Prostate gland (tissue), 2 donors: ENCODE measurements around the gene SCNN1A. TPM values are rescaled to one million over a fixed set of nuclear protein-coding genes. Genes with fewer than 3 reads are reported as not detected.
A peak's percentile ranks its signal among the peaks of the same experiment; 100 is the strongest.

Source experiments
- DNase-seq: peaks from one replicate; pipeline ENCODE4 v3.0.0-alpha.2; 2019; ENCODE audit warnings: low spot score
- H3K27ac ChIP-seq, 2 donors: fragments of 200-600 bp; sonication (generic); 2 replicates each; pipeline ENCODE4 v1.5.1; 2017 to 2019
- H3K27me3 ChIP-seq: fragments of 200-600 bp; sonication (generic); replicated peaks from 2 replicates; pipeline ENCODE4 v1.5.1; 2019; ENCODE audit not compliant: insufficient read depth
- H3K36me3 ChIP-seq, 2 donors: fragments of 200-600 bp; sonication (generic); 1 replicate in 1 of 2; 2 replicates in 1 of 2; pipeline versions ENCODE4 v1.5.1 to v1.8.1; 2017 to 2019
- H3K4me1 ChIP-seq: fragments of 200-600 bp; sonication (generic); replicated peaks from 2 replicates; pipeline ENCODE4 v1.5.1; 2019
- H3K4me3 ChIP-seq, 2 donors: fragments of 200-600 bp; sonication (generic); 2 replicates each; pipeline ENCODE4 v1.5.1; 2017 to 2019
- H3K9me3 ChIP-seq: fragments of 200-600 bp; sonication (generic); 2 replicates; pipeline ENCODE4 v1.5.1; 2017
- CTCF ChIP-seq, 4 experiments: fragments of 200-600 bp in 2 of 4; fragments of 450-650 bp in 2 of 4; sonication (generic) in 2 of 4; IDR thresholded peaks; 1 replicate in 3 of 4; 2 replicates in 1 of 4; pipeline ENCODE4 v1.5.1; 2016 to 2019; ENCODE audit warnings: antibody characterized with exemption in 4 of 4, mild to moderate bottlenecking in 2 of 4, moderate library complexity in 2 of 4
- POLR2A ChIP-seq: fragments of 450-650 bp; IDR thresholded peaks from one replicate; pipeline ENCODE4 v1.6.1; 2016; ENCODE audit warnings: antibody characterized with exemption, mild to moderate bottlenecking
- POLR2AphosphoS5 ChIP-seq: sonication (generic); formaldehyde crosslinking; IDR thresholded peaks from one replicate; pipeline ENCODE4 v1.6.1; 2017; ENCODE audit warnings: antibody characterized with exemption
- WGBS: methylation state at CpG from one replicate; pipeline ENCODE4 v1.1.5; 2018; 5-methylcytosine and 5-hydroxymethylcytosine counted together
- intact Hi-C: fragments of 100-400 bp; cut with DNase I; formaldehyde crosslinking; loops from one replicate; pipeline ENCODE4 v1.14.2; 2022
- total RNA-seq, 2 donors: library from RNA; depleted of rRNA; stranded (reverse); fragments of >200 nt; gene quantifications; one replicate each; pipeline ENCODE4 v1.1.0, GENCODE V29; 2016

SCNN1A gene
- total RNA-seq, 2 donors from 2014 or later: 128 to 211 TPM

GRCh38 chr12:6326316-6327228 is 48.8 kb downstream of the SCNN1A start:
- Histone ChIP-seq H3K4me1 (peaks cover 18% of the 10 kb centered on the region), H3K36me3 (peaks cover 11 to 32% of the 10 kb centered on the region in 2 donors), H3K27ac (peak overlapping the region; percentile 29 to 61), H3K9me3 (no peaks in the 10 kb centered on the region), H3K4me3 (no peak overlapping the region), H3K27me3 (no peaks in the 10 kb centered on the region)
- no peak for DNase-seq
- intact Hi-C loops: loop anchor here (2.0 to 5.0 kb wide), 4 partner anchors 96 to 211 kb away; partner anchors contain the start of gene VAMP1
- 53% methylated on average over 21 of the region's 21 CpGs for WGBS
- TF ChIP-seq CTCF (IDR thresholded peaks at IDR 0.05) (peak in 3 of 4 experiments; percentile 36 to 55 (median 46)), POLR2A (no peak), POLR2AphosphoS5 (peak; percentile 29)

GRCh38 chr12:6324936-6325750 is 50.2 kb downstream of the SCNN1A start:
- no peak for DNase-seq
- H3K4me1 ChIP-seq: peaks cover 18% of the 10 kb centered on the region
- 77% methylated on average over 6 of the region's 6 CpGs for WGBS

GRCh38 chr12:6323995-6324711 is 51.2 kb downstream of the SCNN1A start:
- no peaks in the 10 kb centered on the region for H3K27me3 ChIP-seq
- DNase-seq: no peak
- intact Hi-C loops: no loop called here
- no peaks in the 10 kb centered on the region for H3K9me3 ChIP-seq
- peaks cover 3 to 8% of the 10 kb centered on the region in 2 donors for H3K36me3 ChIP-seq
- H3K4me3 ChIP-seq: no peak overlapping the region
- 44% methylated on average over 17 of the region's 19 CpGs for WGBS
- peaks cover 18% of the 10 kb centered on the region for H3K4me1 ChIP-seq
- H3K27ac ChIP-seq: peak overlapping the region; percentile 66 to 85
- no peak for TF ChIP-seq POLR2A
- TF ChIP-seq CTCF (IDR thresholded peaks at IDR 0.05): no peak
- no peak for TF ChIP-seq POLR2AphosphoS5

More at GRCh38 chr12:6324936-6325750, 50.2 kb downstream of the SCNN1A start:
- intact Hi-C loops: loop anchor here (5.0 kb wide), 2 partner anchors 97 to 212 kb away; no protein-coding TSS in a partner anchor
- Histone ChIP-seq H3K27ac (no peak overlapping the region), H3K36me3 (peaks cover 8 to 18% of the 10 kb centered on the region in 2 donors), H3K4me3 (no peak overlapping the region), H3K27me3 (no peaks in the 10 kb centered on the region), H3K9me3 (no peaks in the 10 kb centered on the region)
- TF ChIP-seq POLR2AphosphoS5: no peak
- TF ChIP-seq CTCF (IDR thresholded peaks at IDR 0.05): no peak
- no peak for TF ChIP-seq POLR2A

GRCh38 chr12:6323340-6323994 is 51.9 kb downstream of the SCNN1A start:
- H3K9me3 ChIP-seq: no peaks in the 10 kb centered on the region
- TF ChIP-seq POLR2A (no peak), CTCF (IDR thresholded peaks at IDR 0.05) (peak; percentile 18 to 64 (median 46)), POLR2AphosphoS5 (peak; percentile 63)
- intact Hi-C loops: no loop called here
- no peak overlapping the region for H3K4me3 ChIP-seq
- H3K27me3 ChIP-seq: no peaks in the 10 kb centered on the region
- peaks cover 18% of the 10 kb centered on the region for H3K4me1 ChIP-seq
- peak overlapping the region; percentile 66 to 85 for H3K27ac ChIP-seq
- peaks cover 0 to 5% of the 10 kb centered on the region in 2 donors for H3K36me3 ChIP-seq
- DNase-seq: no peak
- 21% methylated on average over 14 of the region's 14 CpGs for WGBS
